Karpas-422 (cell line): ENCODE measurements around the gene EXPH5. TPM values are rescaled to one million over a fixed set of nuclear protein-coding genes. Genes with fewer than 3 reads are reported as not detected.

ENCODE experiments used
- DNase-seq: peaks from one replicate; pipeline ENCODE4 v3.0.0-alpha.2; 2015
- H2AFZ ChIP-seq: fragments of 200-600 bp; sonication (generic); 2 replicates; pipeline ENCODE4 v1.6.1; 2014; ENCODE audit warnings: antibody characterized with exemption, low read length, mixed read lengths
- H3K27ac ChIP-seq: fragments of 200-600 bp; sonication (generic); 2 replicates; pipeline ENCODE4 v1.5.1; 2014; ENCODE audit warnings: mild to moderate bottlenecking, low read length, moderate library complexity
- H3K27me3 ChIP-seq: fragments of 200-600 bp; sonication (generic); 2 replicates; pipeline ENCODE4 v1.6.1; 2014; ENCODE audit warnings: low read length, mixed read lengths
- H3K36me3 ChIP-seq: fragments of 200-600 bp; sonication (generic); 2 replicates; pipeline ENCODE4 v1.6.1; 2014; ENCODE audit warnings: low read length, mixed read lengths; ENCODE audit not compliant: insufficient read depth
- H3K4me1 ChIP-seq: fragments of 200-600 bp; sonication (generic); 2 replicates; pipeline ENCODE4 v1.6.1; 2014; ENCODE audit warnings: mild to moderate bottlenecking, low read length, mixed read lengths
- H3K4me2 ChIP-seq: fragments of 200-600 bp; sonication (generic); 2 replicates; pipeline ENCODE4 v1.6.1; 2014; ENCODE audit warnings: low read length, low read depth, mild to moderate bottlenecking; ENCODE audit not compliant: poor library complexity, severe bottlenecking
- H3K4me3 ChIP-seq: fragments of 200-600 bp; sonication (generic); 2 replicates; pipeline ENCODE4 v1.5.1; 2014; ENCODE audit warnings: mild to moderate bottlenecking, antibody characterized with exemption, low read length, mixed read lengths
- H3K79me2 ChIP-seq: fragments of 200-600 bp; sonication (generic); 2 replicates; pipeline ENCODE4 v1.6.1; 2014; ENCODE audit warnings: mild to moderate bottlenecking, low read length, mixed read lengths
- H3K9ac ChIP-seq: fragments of 200-600 bp; sonication (generic); 2 replicates; pipeline ENCODE4 v1.6.0; 2014; ENCODE audit warnings: low read length
- H3K9me2 ChIP-seq: fragments of 200-600 bp; sonication (generic), shearing (Covaris generic); replicated peaks from 2 replicates; pipeline ENCODE4 v1.6.0; 2014; ENCODE audit warnings: mild to moderate bottlenecking, low read length, moderate library complexity; ENCODE audit not compliant: insufficient read depth
- H3K9me3 ChIP-seq: fragments of 300-700, 200-600 bp; sonication (generic); 2 replicates; pipeline ENCODE4 v1.6.1; 2014; ENCODE audit warnings: low read length, mixed read lengths
- H4K20me1 ChIP-seq: fragments of 200-600 bp; sonication (generic); 2 replicates; pipeline ENCODE4 v1.6.1; 2014; ENCODE audit warnings: mild to moderate bottlenecking, antibody characterized with exemption, low read length, low read depth; ENCODE audit not compliant: insufficient read depth
- total RNA-seq: library from RNA; depleted of rRNA; stranded (reverse); fragments of >200 nt; shearing (Covaris generic); gene quantifications from 2 replicates; pipeline ENCODE4 v1.2.3, GENCODE V29; 2014; ENCODE audit warnings: low replicate concordance

EXPH5 gene
- total RNA-seq, 1 experiment from 2014 or later: not detected

- H3K9ac ChIP-seq: no peak overlapping the region
- no peak for DNase-seq
- H3K9me3 ChIP-seq: no peaks in the 10 kb centered on the region
These were observed 25.2 kb downstream of the EXPH5 start for GRCh38 chr11:108568195-108568858.

GRCh38 chr11:108565653-108566052, 27.9 kb downstream of the EXPH5 start:
- Histone ChIP-seq H3K4me3 (no peak overlapping the region), H3K4me1 (no peaks in the 10 kb centered on the region), H3K9me3 (no peaks in the 10 kb centered on the region), H3K9ac (no peak overlapping the region), H3K79me2 (no peaks in the 10 kb centered on the region), H3K27ac (no peak overlapping the region), H2AFZ (no peak overlapping the region), H4K20me1 (no peaks in the 10 kb centered on the region), H3K4me2 (no peak overlapping the region), H3K27me3 (no peaks in the 10 kb centered on the region; the same call in 1 of the 2 replicates), H3K9me2 (no peaks in the 10 kb centered on the region), H3K36me3 (no peaks in the 10 kb centered on the region)
- no peak for DNase-seq

More at GRCh38 chr11:108568195-108568858, 25.2 kb downstream of the EXPH5 start:
- Histone ChIP-seq H3K4me3 (no peak overlapping the region), H3K27me3 (no peaks in the 10 kb centered on the region; the same call in 1 of the 2 replicates), H3K9me2 (no peaks in the 10 kb centered on the region), H4K20me1 (no peaks in the 10 kb centered on the region), H3K36me3 (no peaks in the 10 kb centered on the region), H2AFZ (no peak overlapping the region), H3K27ac (no peak overlapping the region), H3K4me2 (no peak overlapping the region), H3K79me2 (no peaks in the 10 kb centered on the region), H3K4me1 (no peaks in the 10 kb centered on the region)

- Histone ChIP-seq H3K27me3 (no peaks in the 10 kb centered on the region; the same call in 1 of the 2 replicates), H3K9ac (no peak overlapping the region), H3K4me2 (no peak overlapping the region), H2AFZ (no peak overlapping the region), H3K79me2 (no peaks in the 10 kb centered on the region), H3K9me3 (no peaks in the 10 kb centered on the region), H3K27ac (no peak overlapping the region), H3K9me2 (no peaks in the 10 kb centered on the region), H4K20me1 (no peaks in the 10 kb centered on the region), H3K4me3 (no peak overlapping the region), H3K36me3 (no peaks in the 10 kb centered on the region), H3K4me1 (peaks cover 6% of the 10 kb centered on the region; the same call in 1 of the 2 replicates)
- no peak for DNase-seq
These were observed 30.6 kb downstream of the EXPH5 start for GRCh38 chr11:108562746-108563581.

- Histone ChIP-seq H2AFZ (no peak overlapping the region), H3K36me3 (no peaks in the 10 kb centered on the region), H3K79me2 (no peaks in the 10 kb centered on the region), H3K4me3 (no peak overlapping the region), H3K9ac (no peak overlapping the region), H4K20me1 (no peaks in the 10 kb centered on the region), H3K27me3 (no peaks in the 10 kb centered on the region; the same call in 1 of the 2 replicates), H3K9me2 (no peaks in the 10 kb centered on the region), H3K9me3 (no peaks in the 10 kb centered on the region), H3K27ac (no peak overlapping the region), H3K4me2 (no peak overlapping the region), H3K4me1 (peaks cover 6% of the 10 kb centered on the region; the same call in 1 of the 2 replicates)
- no peak for DNase-seq
These were observed 32.0 kb downstream of the EXPH5 start for GRCh38 chr11:108561535-108561991.

- Histone ChIP-seq H3K36me3 (no peaks in the 10 kb centered on the region), H3K27ac (no peak overlapping the region), H3K4me2 (no peak overlapping the region), H3K27me3 (no peaks in the 10 kb centered on the region), H3K9me2 (no peaks in the 10 kb centered on the region), H3K9ac (no peak overlapping the region), H3K4me1 (peaks cover 6% of the 10 kb centered on the region; the same call in 1 of the 2 replicates), H2AFZ (no peak overlapping the region), H3K9me3 (no peaks in the 10 kb centered on the region), H4K20me1 (no peaks in the 10 kb centered on the region), H3K4me3 (no peak overlapping the region), H3K79me2 (no peaks in the 10 kb centered on the region)
- no peak for DNase-seq
These were observed 33.7 kb downstream of the EXPH5 start for GRCh38 chr11:108559904-108560303.

GRCh38 chr11:108559340-108559739, 34.2 kb downstream of the EXPH5 start:
- Histone ChIP-seq H3K4me3 (no peak overlapping the region), H3K4me1 (peaks cover 6% of the 10 kb centered on the region; the same call in 1 of the 2 replicates), H3K27me3 (no peaks in the 10 kb centered on the region), H3K79me2 (no peaks in the 10 kb centered on the region), H3K9me2 (no peaks in the 10 kb centered on the region), H4K20me1 (no peaks in the 10 kb centered on the region), H3K9me3 (no peaks in the 10 kb centered on the region), H3K4me2 (no peak overlapping the region), H2AFZ (no peak overlapping the region), H3K9ac (no peak overlapping the region), H3K36me3 (no peaks in the 10 kb centered on the region), H3K27ac (no peak overlapping the region)
- DNase-seq: no peak

- peaks cover 6% of the 10 kb centered on the region; the same call in 1 of the 2 replicates for H3K4me1 ChIP-seq
- no peaks in the 10 kb centered on the region for H4K20me1 ChIP-seq
- H3K9ac ChIP-seq: no peak overlapping the region
- no peak overlapping the region for H2AFZ ChIP-seq
- no peak for DNase-seq
- no peaks in the 10 kb centered on the region for H3K9me3 ChIP-seq
- no peaks in the 10 kb centered on the region for H3K27me3 ChIP-seq
- H3K4me3 ChIP-seq: no peak overlapping the region
- no peak overlapping the region for H3K4me2 ChIP-seq
- H3K27ac ChIP-seq: no peak overlapping the region
- no peaks in the 10 kb centered on the region for H3K79me2 ChIP-seq
- no peaks in the 10 kb centered on the region for H3K9me2 ChIP-seq
- H3K36me3 ChIP-seq: no peaks in the 10 kb centered on the region
These were observed 35.3 kb downstream of the EXPH5 start for GRCh38 chr11:108558222-108558621.

- no peak for DNase-seq
- Histone ChIP-seq H3K27me3 (no peaks in the 10 kb centered on the region), H4K20me1 (no peaks in the 10 kb centered on the region), H3K9me3 (no peaks in the 10 kb centered on the region), H3K4me3 (no peak overlapping the region), H2AFZ (no peak overlapping the region), H3K4me2 (no peak overlapping the region), H3K79me2 (no peaks in the 10 kb centered on the region), H3K9me2 (no peaks in the 10 kb centered on the region), H3K36me3 (no peaks in the 10 kb centered on the region), H3K4me1 (peaks cover 6% of the 10 kb centered on the region; the same call in 1 of the 2 replicates), H3K27ac (no peak overlapping the region), H3K9ac (no peak overlapping the region)
These were observed 37.5 kb downstream of the EXPH5 start for GRCh38 chr11:108556019-108556418.
